T-helper 17 cell (primary cell): ENCODE data around the gene BRCA1. TPM values are rescaled to one million over a fixed set of nuclear protein-coding genes. Genes with fewer than 3 reads are reported as not detected.

Experiments
- ATAC-seq: fragments of 150-1000 bp; cut with Tn5 transposase; 2 replicates; pipeline ENCODE4 v1.10.0; 2021; ENCODE audit warnings: mild to moderate bottlenecking, moderate library complexity
- DNase-seq, 3 donors: peaks; one replicate each; pipeline versions ENCODE4 v3.0.0 to v3.0.0-alpha.2; 2020 to 2021
- H3K9me3 ChIP-seq: one replicate; pipeline ENCODE4 v1.7.0; 2013; ENCODE audit warnings: low read length, mild to moderate bottlenecking; ENCODE audit not compliant: control insufficient read depth, poor library complexity, severe bottlenecking
- H3K27ac Mint-ChIP-seq: one replicate; pipeline ENCODE4 v1.8.0; 2022; ENCODE audit warnings: mild to moderate bottlenecking, moderate library complexity, mixed read lengths
- H3K27me3 Mint-ChIP-seq: one replicate; pipeline ENCODE4 v1.8.0; 2022; ENCODE audit warnings: mixed read lengths
- H3K36me3 Mint-ChIP-seq: one replicate; pipeline ENCODE4 v1.8.0; 2022; ENCODE audit warnings: low read depth, mixed read lengths
- H3K4me1 Mint-ChIP-seq: one replicate; pipeline ENCODE4 v1.8.0; 2022; ENCODE audit warnings: mild to moderate bottlenecking, mixed read lengths
- H3K4me3 Mint-ChIP-seq: one replicate; pipeline ENCODE4 v1.8.0; 2022; ENCODE audit warnings: mild to moderate bottlenecking, moderate library complexity, mixed read lengths
- total RNA-seq, 4 donors: library from RNA in 2 of 4; stranded (reverse) in 2 of 4; gene quantifications; one replicate each; pipeline ENCODE4 v1.2.3 and lab custom pipeline; 2022 to 2026

Gene BRCA1
- total RNA-seq, 2 donors from 2014 or later, result 2.1 to 3.4 TPM

GRCh38 chr17:43021741-43022512, 103.2 kb downstream of the BRCA1 start, which contains the start of gene VAT1:
TSS of gene VAT1 (minus strand) at chr17:43022385. CDS start at chr17:43022322, 63 bp downstream.
- DNase-seq (peak; percentile 41 to 69 (median 65)), ATAC-seq (peak; percentile 53)
- H3K4me3 Mint-ChIP-seq, result peak within 1 kb of the TSS; percentile 94
- H3K36me3 Mint-ChIP-seq, result no peaks in the 10 kb centered on the region
- peaks cover 43% of the 10 kb centered on the region for H3K4me1 Mint-ChIP-seq
- H3K9me3 ChIP-seq, result no peaks in the 10 kb centered on the region
- no peaks in the 10 kb centered on the region for H3K27me3 Mint-ChIP-seq
- peak within 1 kb of the TSS; percentile 89 for H3K27ac Mint-ChIP-seq

- ATAC-seq (no peak), DNase-seq (peak in 2 of 3 donors; percentile 20 to 30)
- Mint-ChIP-seq H3K27ac (peak overlapping the region; percentile 89), H3K27me3 (no peaks in the 10 kb centered on the region), H3K36me3 (no peaks in the 10 kb centered on the region), H3K4me3 (peak overlapping the region; percentile 94), H3K4me1 (peaks cover 42% of the 10 kb centered on the region)
- no peaks in the 10 kb centered on the region for H3K9me3 ChIP-seq
Measured at GRCh38 chr17:43020789-43021740, 104.1 kb downstream of the BRCA1 start.

GRCh38 chr17:43020030-43020621, 105.0 kb downstream of the BRCA1 start:
- peaks cover 40% of the 10 kb centered on the region for H3K4me1 Mint-ChIP-seq
- H3K27me3 Mint-ChIP-seq, result no peaks in the 10 kb centered on the region
- no peak for DNase-seq
- no peaks in the 10 kb centered on the region for H3K9me3 ChIP-seq
- peak overlapping the region; percentile 94 for H3K4me3 Mint-ChIP-seq
- peak overlapping the region; percentile 89 for H3K27ac Mint-ChIP-seq
- H3K36me3 Mint-ChIP-seq, result no peaks in the 10 kb centered on the region
- no peak for ATAC-seq

- Mint-ChIP-seq H3K27ac (peak overlapping the region; percentile 89), H3K36me3 (peaks cover 2% of the 10 kb centered on the region), H3K4me3 (peak overlapping the region; percentile 56)
Measured at GRCh38 chr17:43019418-43019817, 105.7 kb downstream of the BRCA1 start.

GRCh38 chr17:43018932-43019331, 106.2 kb downstream of the BRCA1 start:
- Mint-ChIP-seq H3K4me1 (peaks cover 32% of the 10 kb centered on the region), H3K36me3 (peaks cover 2% of the 10 kb centered on the region), H3K27me3 (no peaks in the 10 kb centered on the region), H3K4me3 (peak overlapping the region; percentile 53), H3K27ac (peak overlapping the region; percentile 94)
- peak; percentile 36 for ATAC-seq
- no peak for DNase-seq
- no peaks in the 10 kb centered on the region for H3K9me3 ChIP-seq

More at GRCh38 chr17:43019418-43019817, 105.7 kb downstream of the BRCA1 start:
- no peak for ATAC-seq
- no peaks in the 10 kb centered on the region for H3K9me3 ChIP-seq
- no peaks in the 10 kb centered on the region for H3K27me3 Mint-ChIP-seq
- H3K4me1 Mint-ChIP-seq, result peaks cover 35% of the 10 kb centered on the region
- DNase-seq, result no peak

- H3K4me1 Mint-ChIP-seq, result peaks cover 32% of the 10 kb centered on the region
- no peaks in the 10 kb centered on the region for H3K9me3 ChIP-seq
- DNase-seq (peak in 2 of 3 donors; percentile 36 to 43), ATAC-seq (peak; percentile 76)
- H3K27me3 Mint-ChIP-seq, result no peaks in the 10 kb centered on the region
- peak overlapping the region; percentile 53 for H3K4me3 Mint-ChIP-seq
- H3K27ac Mint-ChIP-seq, result peak overlapping the region; percentile 94
- peaks cover 2% of the 10 kb centered on the region for H3K36me3 Mint-ChIP-seq
Measured at GRCh38 chr17:43018008-43018853, 106.9 kb downstream of the BRCA1 start.

- Mint-ChIP-seq H3K27ac (peak overlapping the region; percentile 29), H3K4me1 (peaks cover 30% of the 10 kb centered on the region), H3K4me3 (peak overlapping the region; percentile 21), H3K36me3 (peaks cover 2% of the 10 kb centered on the region), H3K27me3 (no peaks in the 10 kb centered on the region)
- H3K9me3 ChIP-seq, result no peaks in the 10 kb centered on the region
- ATAC-seq, result no peak
- no peak for DNase-seq
Measured at GRCh38 chr17:43016216-43016615, 108.9 kb downstream of the BRCA1 start.

- H3K4me3 Mint-ChIP-seq, result no peak overlapping the region
- ATAC-seq (no peak), DNase-seq (no peak)
- H3K9me3 ChIP-seq, result no peaks in the 10 kb centered on the region
- H3K36me3 Mint-ChIP-seq, result peaks cover 2% of the 10 kb centered on the region
- H3K4me1 Mint-ChIP-seq, result peaks cover 27% of the 10 kb centered on the region
- peak overlapping the region; percentile 84 for H3K27ac Mint-ChIP-seq
- H3K27me3 Mint-ChIP-seq, result no peaks in the 10 kb centered on the region
Measured at GRCh38 chr17:43015579-43015978, 109.6 kb downstream of the BRCA1 start.

GRCh38 chr17:43014649-43015542, 110.3 kb downstream of the BRCA1 start:
- H3K4me3 Mint-ChIP-seq, result no peak overlapping the region
- DNase-seq (no peak), ATAC-seq (no peak)
- H3K27me3 Mint-ChIP-seq, result no peaks in the 10 kb centered on the region
- H3K27ac Mint-ChIP-seq, result peak overlapping the region; percentile 84
- H3K4me1 Mint-ChIP-seq, result peaks cover 27% of the 10 kb centered on the region
- H3K36me3 Mint-ChIP-seq, result peaks cover 2% of the 10 kb centered on the region
- H3K9me3 ChIP-seq, result no peaks in the 10 kb centered on the region

- Mint-ChIP-seq H3K4me1 (peaks cover 21% of the 10 kb centered on the region), H3K27me3 (no peaks in the 10 kb centered on the region), H3K4me3 (no peak overlapping the region), H3K36me3 (peaks cover 2% of the 10 kb centered on the region), H3K27ac (peak overlapping the region; percentile 84)
- H3K9me3 ChIP-seq, result no peaks in the 10 kb centered on the region
- DNase-seq (no peak), ATAC-seq (no peak)
Measured at GRCh38 chr17:43014020-43014648, 111.0 kb downstream of the BRCA1 start.

- peak overlapping the region; percentile 45 for H3K27ac Mint-ChIP-seq
- DNase-seq (no peak), ATAC-seq (no peak)
- peaks cover 14% of the 10 kb centered on the region for H3K4me1 Mint-ChIP-seq
- no peaks in the 10 kb centered on the region for H3K9me3 ChIP-seq
- H3K4me3 Mint-ChIP-seq, result no peak overlapping the region
- no peaks in the 10 kb centered on the region for H3K27me3 Mint-ChIP-seq
- peaks cover 2% of the 10 kb centered on the region for H3K36me3 Mint-ChIP-seq
Measured at GRCh38 chr17:43013296-43013695, 111.9 kb downstream of the BRCA1 start.
